ENCODE data around the gene SOX13. TPM values are rescaled to one million over a fixed set of nuclear protein-coding genes. Genes with fewer than 3 reads are reported as not detected.

The SOX13 gene
- total RNA-seq, 1 donor from 2014 or later = 0.71 TPM

GRCh38 chr1:204070895-204071294 lies 2.0 kb upstream of the SOX13 start:
- H3K4me1 Mint-ChIP-seq (ENCODE audit: low read depth) = peaks cover 5% of the 10 kb centered on the region
- H3K9me3 Mint-ChIP-seq = no peaks in the 10 kb centered on the region
- H3K27me3 Mint-ChIP-seq (ENCODE audit: low read depth) = peaks cover 51% of the 10 kb centered on the region
- no peak for DNase-seq (ENCODE audit: low spot score)
- H3K4me3 Mint-ChIP-seq (ENCODE audit: low read depth) = no peak overlapping the region
- intact Hi-C loops (cut with micrococcal nuclease) = no loop called here
- H3K27ac Mint-ChIP-seq = no peak overlapping the region
- H3K36me3 Mint-ChIP-seq (ENCODE audit: low read depth) = no peaks in the 10 kb centered on the region

GRCh38 chr1:204073837-204074273 lies 940 bp downstream of the SOX13 start:
- no peak for DNase-seq (ENCODE audit: low spot score)
- intact Hi-C loops (cut with micrococcal nuclease) = no loop called here
- Mint-ChIP-seq H3K9me3 (no peaks in the 10 kb centered on the region), H3K4me1 (ENCODE audit: low read depth) (peaks cover 5% of the 10 kb centered on the region), H3K4me3 (ENCODE audit: low read depth) (peak overlapping the region; percentile 69), H3K27ac (no peak overlapping the region), H3K36me3 (ENCODE audit: low read depth) (no peaks in the 10 kb centered on the region), H3K27me3 (ENCODE audit: low read depth) (peaks cover 72% of the 10 kb centered on the region)

GRCh38 chr1:204074274-204075138 lies 1.6 kb downstream of the SOX13 start:
- Mint-ChIP-seq H3K27me3 (ENCODE audit: low read depth) (peaks cover 72% of the 10 kb centered on the region), H3K36me3 (ENCODE audit: low read depth) (no peaks in the 10 kb centered on the region), H3K4me3 (ENCODE audit: low read depth) (peak overlapping the region; percentile 69), H3K9me3 (no peaks in the 10 kb centered on the region), H3K27ac (no peak overlapping the region), H3K4me1 (ENCODE audit: low read depth) (peaks cover 5% of the 10 kb centered on the region)
- intact Hi-C loops (cut with micrococcal nuclease) = no loop called here
- DNase-seq (ENCODE audit: low spot score) = no peak

GRCh38 chr1:204075139-204075521 lies 2.2 kb downstream of the SOX13 start:
- intact Hi-C loops (cut with micrococcal nuclease) = no loop called here
- Mint-ChIP-seq H3K9me3 (no peaks in the 10 kb centered on the region), H3K4me3 (ENCODE audit: low read depth) (peak overlapping the region; percentile 52), H3K27me3 (ENCODE audit: low read depth) (peaks cover 67% of the 10 kb centered on the region), H3K27ac (no peak overlapping the region), H3K4me1 (ENCODE audit: low read depth) (peaks cover 5% of the 10 kb centered on the region), H3K36me3 (ENCODE audit: low read depth) (no peaks in the 10 kb centered on the region)
- no peak for DNase-seq (ENCODE audit: low spot score)

- DNase-seq (ENCODE audit: low spot score) = no peak
- H3K27me3 Mint-ChIP-seq (ENCODE audit: low read depth) = peaks cover 62% of the 10 kb centered on the region
- no peaks in the 10 kb centered on the region for H3K9me3 Mint-ChIP-seq
- intact Hi-C loops (cut with micrococcal nuclease) = no loop called here
- H3K36me3 Mint-ChIP-seq (ENCODE audit: low read depth) = no peaks in the 10 kb centered on the region
- no peak overlapping the region for H3K4me3 Mint-ChIP-seq (ENCODE audit: low read depth)
- H3K27ac Mint-ChIP-seq = no peak overlapping the region
- H3K4me1 Mint-ChIP-seq (ENCODE audit: low read depth) = peaks cover 5% of the 10 kb centered on the region
Measured at GRCh38 chr1:204075890-204076846, 3.3 kb downstream of the SOX13 start.

GRCh38 chr1:204076891-204077290 lies 4.0 kb downstream of the SOX13 start:
- no peaks in the 10 kb centered on the region for H3K9me3 Mint-ChIP-seq
- intact Hi-C loops (cut with micrococcal nuclease) = no loop called here
- peaks cover 55% of the 10 kb centered on the region for H3K27me3 Mint-ChIP-seq (ENCODE audit: low read depth)
- H3K27ac Mint-ChIP-seq = no peak overlapping the region
- DNase-seq (ENCODE audit: low spot score) = no peak
- H3K4me1 Mint-ChIP-seq (ENCODE audit: low read depth) = peaks cover 5% of the 10 kb centered on the region
- H3K36me3 Mint-ChIP-seq (ENCODE audit: low read depth) = no peaks in the 10 kb centered on the region
- no peak overlapping the region for H3K4me3 Mint-ChIP-seq (ENCODE audit: low read depth)

GRCh38 chr1:204077979-204078696 lies 5.2 kb downstream of the SOX13 start:
- H3K27me3 Mint-ChIP-seq (ENCODE audit: low read depth) = peaks cover 48% of the 10 kb centered on the region

GRCh38 chr1:204079608-204079999 lies 6.7 kb downstream of the SOX13 start:
- Mint-ChIP-seq H3K27ac (no peak overlapping the region), H3K27me3 (ENCODE audit: low read depth) (peaks cover 38% of the 10 kb centered on the region), H3K4me3 (ENCODE audit: low read depth) (no peak overlapping the region), H3K4me1 (ENCODE audit: low read depth) (peaks cover 1% of the 10 kb centered on the region), H3K9me3 (no peaks in the 10 kb centered on the region), H3K36me3 (ENCODE audit: low read depth) (no peaks in the 10 kb centered on the region)
- intact Hi-C loops (cut with micrococcal nuclease) = no loop called here
- DNase-seq (ENCODE audit: low spot score) = no peak

More at GRCh38 chr1:204077979-204078696, 5.2 kb downstream of the SOX13 start:
- intact Hi-C loops (cut with micrococcal nuclease) = no loop called here
- Mint-ChIP-seq H3K9me3 (no peaks in the 10 kb centered on the region), H3K4me1 (ENCODE audit: low read depth) (peaks cover 5% of the 10 kb centered on the region), H3K27ac (no peak overlapping the region), H3K36me3 (ENCODE audit: low read depth) (no peaks in the 10 kb centered on the region), H3K4me3 (ENCODE audit: low read depth) (no peak overlapping the region)
- no peak for DNase-seq (ENCODE audit: low spot score)

GRCh38 chr1:204080163-204080903 lies 7.4 kb downstream of the SOX13 start:
- no peak for DNase-seq (ENCODE audit: low spot score)
- H3K27me3 Mint-ChIP-seq (ENCODE audit: low read depth) = peaks cover 31% of the 10 kb centered on the region
- H3K4me3 Mint-ChIP-seq (ENCODE audit: low read depth) = no peak overlapping the region
- H3K4me1 Mint-ChIP-seq (ENCODE audit: low read depth) = no peaks in the 10 kb centered on the region
- no peaks in the 10 kb centered on the region for H3K9me3 Mint-ChIP-seq
- no peaks in the 10 kb centered on the region for H3K36me3 Mint-ChIP-seq (ENCODE audit: low read depth)
- intact Hi-C loops (cut with micrococcal nuclease) = no loop called here
- no peak overlapping the region for H3K27ac Mint-ChIP-seq

GRCh38 chr1:204081164-204081790 lies 8.4 kb downstream of the SOX13 start:
- H3K36me3 Mint-ChIP-seq (ENCODE audit: low read depth) = no peaks in the 10 kb centered on the region
- intact Hi-C loops (cut with micrococcal nuclease) = no loop called here
- no peak for DNase-seq (ENCODE audit: low spot score)
- H3K4me1 Mint-ChIP-seq (ENCODE audit: low read depth) = no peaks in the 10 kb centered on the region
- H3K27ac Mint-ChIP-seq = no peak overlapping the region
- H3K4me3 Mint-ChIP-seq (ENCODE audit: low read depth) = no peak overlapping the region
- H3K9me3 Mint-ChIP-seq = no peaks in the 10 kb centered on the region
- peaks cover 22% of the 10 kb centered on the region for H3K27me3 Mint-ChIP-seq (ENCODE audit: low read depth)

GRCh38 chr1:204081791-204082513 lies 9.0 kb downstream of the SOX13 start:
- H3K9me3 Mint-ChIP-seq = no peaks in the 10 kb centered on the region
- intact Hi-C loops (cut with micrococcal nuclease) = no loop called here
- H3K36me3 Mint-ChIP-seq (ENCODE audit: low read depth) = no peaks in the 10 kb centered on the region
- H3K4me3 Mint-ChIP-seq (ENCODE audit: low read depth) = no peak overlapping the region
- peaks cover 15% of the 10 kb centered on the region for H3K27me3 Mint-ChIP-seq (ENCODE audit: low read depth)
- no peak overlapping the region for H3K27ac Mint-ChIP-seq
- H3K4me1 Mint-ChIP-seq (ENCODE audit: low read depth) = no peaks in the 10 kb centered on the region
- no peak for DNase-seq (ENCODE audit: low spot score)
